ENCODE measurements around the gene TEX10. TPM values are rescaled to one million over a fixed set of nuclear protein-coding genes. Genes with fewer than 3 reads are reported as not detected.
A peak's percentile ranks its signal among the peaks of the same experiment; 100 is the strongest.

The TEX10 gene
- total RNA-seq, 2 donors from 2014 or later = 17.3 to 32.1 TPM

DNA sequence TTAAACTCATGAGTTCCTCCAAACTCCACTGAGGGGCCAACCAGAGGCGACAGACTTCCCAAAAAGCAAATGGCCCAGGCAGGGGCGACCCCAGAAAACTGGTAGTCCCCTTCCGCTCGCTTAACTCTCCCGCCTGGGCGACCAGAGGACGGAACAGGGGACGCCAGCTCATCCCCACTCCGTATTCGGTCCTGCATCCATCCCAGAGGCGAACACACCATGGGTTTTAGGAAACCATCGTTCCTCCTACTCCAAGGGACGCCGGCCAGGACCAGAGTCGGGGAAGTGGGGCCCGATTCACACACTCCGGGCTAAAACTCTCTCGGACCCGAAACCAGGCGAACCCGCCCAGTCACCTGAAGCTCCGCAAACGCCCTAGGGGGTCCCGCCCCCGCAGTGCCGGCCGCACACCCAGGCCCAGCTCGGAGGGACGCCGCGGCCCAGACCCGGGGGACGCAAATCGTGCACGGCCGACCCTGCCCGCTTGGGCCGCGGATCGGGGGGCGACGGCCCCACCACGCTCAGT is 478 bp downstream of the TEX10 start:
- intact Hi-C loops (cut with DNase I) = loop anchor here (5.0 kb wide), 1 partner anchor 75 kb away; the partner anchor contains the start of gene MSANTD3
- no peaks in the 10 kb centered on the region for H3K9me3 ChIP-seq
- peak overlapping the region; percentile 97 to 99 for H3K4me3 ChIP-seq
- peaks cover 2% of the 10 kb centered on the region for H3K4me1 ChIP-seq (replicated peaks)
- no peaks in the 10 kb centered on the region for H3K36me3 ChIP-seq
- peak overlapping the region; percentile 78 to 83 for H3K27ac ChIP-seq
- 1% methylated on average over 34 of the region's 43 CpGs for WGBS
- no peaks in the 10 kb centered on the region for H3K27me3 ChIP-seq (replicated peaks; ENCODE audit: insufficient read depth)
- peak; percentile 13 for DNase-seq (ENCODE audit: low spot score)
- TF ChIP-seq POLR2A (IDR thresholded peaks at IDR 0.05) = no peak
- TF ChIP-seq, protein P1, sequence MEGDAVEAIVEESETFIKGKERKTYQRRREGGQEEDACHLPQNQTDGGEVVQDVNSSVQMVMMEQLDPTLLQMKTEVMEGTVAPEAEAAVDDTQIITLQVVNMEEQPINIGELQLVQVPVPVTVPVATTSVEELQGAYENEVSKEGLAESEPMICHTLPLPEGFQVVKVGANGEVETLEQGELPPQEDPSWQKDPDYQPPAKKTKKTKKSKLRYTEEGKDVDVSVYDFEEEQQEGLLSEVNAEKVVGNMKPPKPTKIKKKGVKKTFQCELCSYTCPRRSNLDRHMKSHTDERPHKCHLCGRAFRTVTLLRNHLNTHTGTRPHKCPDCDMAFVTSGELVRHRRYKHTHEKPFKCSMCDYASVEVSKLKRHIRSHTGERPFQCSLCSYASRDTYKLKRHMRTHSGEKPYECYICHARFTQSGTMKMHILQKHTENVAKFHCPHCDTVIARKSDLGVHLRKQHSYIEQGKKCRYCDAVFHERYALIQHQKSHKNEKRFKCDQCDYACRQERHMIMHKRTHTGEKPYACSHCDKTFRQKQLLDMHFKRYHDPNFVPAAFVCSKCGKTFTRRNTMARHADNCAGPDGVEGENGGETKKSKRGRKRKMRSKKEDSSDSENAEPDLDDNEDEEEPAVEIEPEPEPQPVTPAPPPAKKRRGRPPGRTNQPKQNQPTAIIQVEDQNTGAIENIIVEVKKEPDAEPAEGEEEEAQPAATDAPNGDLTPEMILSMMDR (IDR thresholded peaks at IDR 0.05) = no peak
- no peak for TF ChIP-seq POLR2AphosphoS5 (IDR thresholded peaks at IDR 0.05)

DNA sequence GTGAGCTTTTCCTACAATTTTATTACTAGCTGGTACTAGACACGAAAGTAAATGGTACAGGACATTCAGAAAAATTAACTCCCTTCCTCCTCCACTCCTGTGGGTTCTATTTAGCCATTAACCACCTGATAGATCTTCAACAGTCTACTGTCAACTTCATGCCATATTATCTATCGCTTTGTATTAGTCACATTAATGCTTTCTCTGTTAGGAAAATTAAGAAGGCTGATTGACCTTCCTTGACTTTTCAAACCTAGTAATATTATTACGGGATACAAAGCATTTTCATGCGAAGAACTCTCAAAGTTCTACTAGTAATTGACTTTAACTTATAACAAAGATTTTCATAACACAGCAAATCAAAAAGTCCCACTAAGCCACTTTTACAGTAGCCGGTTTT is 1.2 kb downstream of the TEX10 start:
- Histone ChIP-seq H3K27me3 (replicated peaks; ENCODE audit: insufficient read depth) (no peaks in the 10 kb centered on the region), H3K27ac (no peak overlapping the region), H3K9me3 (no peaks in the 10 kb centered on the region), H3K4me1 (replicated peaks) (peaks cover 2% of the 10 kb centered on the region), H3K4me3 (peak overlapping the region; percentile 97 to 99), H3K36me3 (no peaks in the 10 kb centered on the region)
- DNase-seq (ENCODE audit: low spot score) = no peak
- TF ChIP-seq POLR2AphosphoS5 (IDR thresholded peaks at IDR 0.05) (no peak), POLR2A (IDR thresholded peaks at IDR 0.05) (no peak)
- TF ChIP-seq, protein P1 (IDR thresholded peaks at IDR 0.05) = no peak
- 34% methylated on average over 5 of the region's 5 CpGs for WGBS
- intact Hi-C loops (cut with DNase I) = loop anchor here (5.0 kb wide), 1 partner anchor 76 kb away; the partner anchor contains the start of gene MSANTD3

DNA sequence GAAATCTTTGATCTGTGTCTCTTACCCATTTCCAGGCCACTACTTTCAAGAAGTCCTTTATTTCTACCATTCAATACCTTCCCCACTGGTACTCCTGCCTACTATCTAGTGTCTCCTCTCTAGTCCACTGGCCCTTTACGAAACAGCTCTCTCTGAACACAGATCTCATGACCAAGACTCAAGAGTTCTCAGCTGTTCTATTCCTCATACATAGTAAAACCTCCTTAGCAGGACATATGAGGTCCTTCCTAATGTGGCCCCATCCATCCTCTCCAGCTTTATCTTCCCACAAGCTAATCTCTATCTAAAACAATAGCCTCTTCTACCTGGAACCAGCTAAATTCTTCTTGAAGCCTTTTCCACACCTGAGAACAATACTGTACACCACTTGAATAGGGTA is 2.6 kb downstream of the TEX10 start:
- DNase-seq (ENCODE audit: low spot score) = no peak
- 97% methylated on average over 1 of the region's 1 CpG for WGBS
- H3K27me3 ChIP-seq (replicated peaks; ENCODE audit: insufficient read depth) = no peaks in the 10 kb centered on the region
- no peaks in the 10 kb centered on the region for H3K9me3 ChIP-seq
- TF ChIP-seq POLR2A (IDR thresholded peaks at IDR 0.05) (no peak), POLR2AphosphoS5 (IDR thresholded peaks at IDR 0.05) (no peak)
- TF ChIP-seq, protein P1 (IDR thresholded peaks at IDR 0.05) = no peak
- H3K4me1 ChIP-seq (replicated peaks) = peaks cover 2% of the 10 kb centered on the region
- no peak overlapping the region for H3K4me3 ChIP-seq
- no peaks in the 10 kb centered on the region for H3K36me3 ChIP-seq
- no peak overlapping the region for H3K27ac ChIP-seq
- intact Hi-C loops (cut with DNase I) = loop anchor here (5.0 kb wide), 1 partner anchor 77 kb away; the partner anchor contains the start of gene MSANTD3

DNA sequence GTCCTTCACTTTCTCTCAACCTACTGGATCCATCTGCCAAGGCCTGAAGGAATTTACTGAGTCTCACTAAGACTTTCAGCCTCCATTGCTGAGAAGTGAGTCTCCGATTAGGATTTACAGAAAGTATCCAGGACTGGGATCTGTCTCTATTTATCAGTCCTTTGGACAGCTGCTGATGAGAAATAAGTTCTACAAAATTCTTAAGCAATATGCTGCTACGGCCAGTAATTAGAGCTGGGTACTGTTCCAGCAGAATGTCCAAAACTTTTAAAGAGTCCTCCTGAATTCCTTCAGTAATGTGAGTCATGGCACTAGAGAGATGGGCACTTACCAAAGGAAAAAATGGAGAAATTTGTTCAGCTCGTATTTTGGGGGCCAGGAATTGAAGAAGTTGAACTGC is 5.9 kb downstream of the TEX10 start:
- H3K4me3 ChIP-seq = no peak overlapping the region
- TF ChIP-seq, protein P1 (IDR thresholded peaks at IDR 0.05) = no peak
- TF ChIP-seq POLR2A (IDR thresholded peaks at IDR 0.05) (no peak), POLR2AphosphoS5 (IDR thresholded peaks at IDR 0.05) (no peak)
- H3K27me3 ChIP-seq (replicated peaks; ENCODE audit: insufficient read depth) = no peaks in the 10 kb centered on the region
- peaks cover 2% of the 10 kb centered on the region for H3K4me1 ChIP-seq (replicated peaks)
- no peaks in the 10 kb centered on the region for H3K36me3 ChIP-seq
- intact Hi-C loops (cut with DNase I) = no loop called here
- no peaks in the 10 kb centered on the region for H3K9me3 ChIP-seq
- H3K27ac ChIP-seq = no peak overlapping the region
- 60% methylated on average over 3 of the region's 3 CpGs for WGBS
- no peak for DNase-seq (ENCODE audit: low spot score)

DNA sequence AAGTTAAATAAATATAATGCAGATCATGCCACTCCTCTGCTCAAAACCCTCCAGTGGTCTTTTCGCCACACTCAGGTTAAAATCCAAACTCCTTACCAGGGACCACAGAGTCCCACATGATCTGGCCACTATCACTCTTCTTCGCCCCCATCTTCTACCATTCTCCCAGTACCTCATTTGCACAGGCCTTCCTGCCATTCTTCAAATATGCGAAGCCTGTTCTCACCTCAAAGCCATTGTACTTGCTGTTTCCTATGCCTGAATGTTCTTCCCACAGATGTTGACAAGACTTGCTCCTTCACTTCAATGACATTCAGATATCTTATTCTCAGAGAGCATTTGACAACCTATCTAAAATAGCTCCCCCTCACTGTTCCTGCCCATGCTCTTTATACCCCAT is 10.9 kb downstream of the TEX10 start:
- H3K4me3 ChIP-seq = no peak overlapping the region
- no peak overlapping the region for H3K27ac ChIP-seq
- H3K27me3 ChIP-seq (replicated peaks; ENCODE audit: insufficient read depth) = no peaks in the 10 kb centered on the region
- DNase-seq (ENCODE audit: low spot score) = no peak
- H3K9me3 ChIP-seq = no peaks in the 10 kb centered on the region
- 98% methylated on average over 3 of the region's 3 CpGs for whole genome bisulfite sequencing
- no peaks in the 10 kb centered on the region for H3K4me1 ChIP-seq (replicated peaks)
- no peaks in the 10 kb centered on the region for H3K36me3 ChIP-seq
- TF ChIP-seq, protein P1 (IDR thresholded peaks at IDR 0.05) = no peak
- TF ChIP-seq POLR2A (IDR thresholded peaks at IDR 0.05) (no peak), POLR2AphosphoS5 (IDR thresholded peaks at IDR 0.05) (no peak)
- intact Hi-C loops (cut with DNase I) = no loop called here
